ENCODE measurements around the gene SH2D3C. TPM values are rescaled to one million over a fixed set of nuclear protein-coding genes. Genes with fewer than 3 reads are reported as not detected.
A peak's percentile ranks its signal among the peaks of the same experiment; 100 is the strongest.

Gene SH2D3C
- total RNA-seq, 4 donors from 2014 or later, result 0.38 to 4.8 (median 2.8) TPM

DNA sequence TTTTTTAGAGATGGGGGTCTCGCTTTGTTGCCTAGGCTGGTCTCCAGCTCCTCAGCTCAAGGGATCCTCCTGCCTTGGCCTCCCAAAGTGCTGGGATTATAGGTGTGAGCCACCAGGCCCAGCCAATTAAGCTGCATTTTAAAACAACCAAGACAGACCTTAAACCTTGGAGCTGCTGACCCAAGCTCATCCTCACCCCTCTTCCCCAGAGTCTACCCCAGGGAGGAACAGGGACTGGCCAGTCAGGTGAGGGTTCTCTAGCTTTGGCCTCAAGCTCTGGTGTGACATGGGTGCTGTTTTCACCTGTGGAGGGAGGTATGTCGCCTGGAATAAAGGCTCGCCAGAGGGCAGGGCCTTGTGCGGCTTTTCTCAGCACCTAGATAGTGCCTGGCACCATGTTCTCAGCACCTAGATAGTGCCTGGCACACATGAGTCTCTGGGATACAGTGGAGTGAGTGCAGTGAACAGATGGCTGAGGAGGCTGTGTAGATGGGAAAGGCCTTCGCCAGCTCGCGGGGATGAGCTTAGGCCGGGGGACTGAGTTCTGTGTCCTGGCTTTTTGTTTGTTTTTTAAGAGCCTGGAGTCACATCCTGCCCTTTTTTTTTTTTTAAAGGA is 14.7 kb upstream of the SH2D3C start:
- TF ChIP-seq, protein P1, sequence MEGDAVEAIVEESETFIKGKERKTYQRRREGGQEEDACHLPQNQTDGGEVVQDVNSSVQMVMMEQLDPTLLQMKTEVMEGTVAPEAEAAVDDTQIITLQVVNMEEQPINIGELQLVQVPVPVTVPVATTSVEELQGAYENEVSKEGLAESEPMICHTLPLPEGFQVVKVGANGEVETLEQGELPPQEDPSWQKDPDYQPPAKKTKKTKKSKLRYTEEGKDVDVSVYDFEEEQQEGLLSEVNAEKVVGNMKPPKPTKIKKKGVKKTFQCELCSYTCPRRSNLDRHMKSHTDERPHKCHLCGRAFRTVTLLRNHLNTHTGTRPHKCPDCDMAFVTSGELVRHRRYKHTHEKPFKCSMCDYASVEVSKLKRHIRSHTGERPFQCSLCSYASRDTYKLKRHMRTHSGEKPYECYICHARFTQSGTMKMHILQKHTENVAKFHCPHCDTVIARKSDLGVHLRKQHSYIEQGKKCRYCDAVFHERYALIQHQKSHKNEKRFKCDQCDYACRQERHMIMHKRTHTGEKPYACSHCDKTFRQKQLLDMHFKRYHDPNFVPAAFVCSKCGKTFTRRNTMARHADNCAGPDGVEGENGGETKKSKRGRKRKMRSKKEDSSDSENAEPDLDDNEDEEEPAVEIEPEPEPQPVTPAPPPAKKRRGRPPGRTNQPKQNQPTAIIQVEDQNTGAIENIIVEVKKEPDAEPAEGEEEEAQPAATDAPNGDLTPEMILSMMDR (IDR thresholded peaks at IDR 0.05), result no peak
- TF ChIP-seq POLR2A (IDR thresholded peaks at IDR 0.05), result no peak
- 73 to 83% methylated on average over 7 of the region's 8 CpGs for WGBS, 2 donors
- H3K36me3 ChIP-seq, result peaks cover 28 to 54% (median 37%) of the 10 kb centered on the region in 3 donors
- H3K4me1 ChIP-seq, result peaks cover 14 to 80% (median 15%) of the 10 kb centered on the region in 3 donors
- no peaks in the 10 kb centered on the region for H3K9me3 ChIP-seq
- intact Hi-C loops (cut with DNase I), result no loop called here
- DNase-seq, result no peak
- H3K27ac ChIP-seq, result peak overlapping the region in 3 of 4 donors; percentile 52 to 67 (median 65)
- H3K4me3 ChIP-seq, result no peak overlapping the region
- H3K27me3 ChIP-seq, result no peaks in the 10 kb centered on the region

- H3K27ac ChIP-seq, result peak overlapping the region in 2 of 4 donors; percentile 39 to 67
- H3K9me3 ChIP-seq, result no peaks in the 10 kb centered on the region
- H3K4me3 ChIP-seq, result no peak overlapping the region
- H3K27me3 ChIP-seq, result no peaks in the 10 kb centered on the region
- TF ChIP-seq, protein P1 (IDR thresholded peaks at IDR 0.05), result no peak
- intact Hi-C loops (cut with DNase I), result no loop called here
- peaks cover 35 to 61% (median 44%) of the 10 kb centered on the region in 3 donors for H3K36me3 ChIP-seq
- peaks cover 15 to 85% (median 20%) of the 10 kb centered on the region in 3 donors for H3K4me1 ChIP-seq
- 74 to 76% methylated on average over 7 of the region's 7 CpGs for WGBS, 2 donors
- no peak for DNase-seq
These were observed 14.1 kb upstream of the SH2D3C start for GRCh38 chr9:127792417-127793031.

DNA sequence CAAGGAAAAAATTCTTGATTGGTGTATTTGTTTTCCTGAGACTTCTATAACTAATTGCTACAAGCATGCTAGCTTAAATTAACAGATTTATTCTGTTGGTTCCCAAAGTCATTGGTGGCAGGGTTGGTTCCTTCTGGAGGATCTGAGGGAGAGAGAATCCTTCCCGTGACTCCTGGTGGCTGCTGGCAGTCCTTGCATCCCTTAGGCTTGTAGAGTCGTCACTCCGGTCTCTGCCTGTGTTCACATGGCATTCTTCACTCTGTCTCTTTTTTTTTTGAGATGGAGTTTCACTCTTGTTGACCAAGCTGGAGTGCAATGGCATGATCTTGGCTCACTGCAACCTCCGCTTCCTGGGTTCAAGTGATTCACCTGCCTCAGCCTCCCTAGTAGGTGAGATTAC is 12.6 kb upstream of the SH2D3C start:
- TF ChIP-seq, protein P1 (IDR thresholded peaks at IDR 0.05), result no peak
- TF ChIP-seq POLR2A (IDR thresholded peaks at IDR 0.05), result no peak
- H3K27me3 ChIP-seq, result no peaks in the 10 kb centered on the region
- H3K4me1 ChIP-seq, result peaks cover 8 to 83% (median 22%) of the 10 kb centered on the region in 3 donors
- intact Hi-C loops (cut with DNase I), result no loop called here
- no peak for DNase-seq
- H3K9me3 ChIP-seq, result no peaks in the 10 kb centered on the region
- H3K36me3 ChIP-seq, result peaks cover 40 to 69% (median 47%) of the 10 kb centered on the region in 3 donors
- H3K4me3 ChIP-seq, result no peak overlapping the region
- 67 to 79% methylated on average over 3 to 4 of the region's 4 CpGs for WGBS, 2 donors
- H3K27ac ChIP-seq, result peak overlapping the region in 1 of 4 donors; percentile 50

DNA sequence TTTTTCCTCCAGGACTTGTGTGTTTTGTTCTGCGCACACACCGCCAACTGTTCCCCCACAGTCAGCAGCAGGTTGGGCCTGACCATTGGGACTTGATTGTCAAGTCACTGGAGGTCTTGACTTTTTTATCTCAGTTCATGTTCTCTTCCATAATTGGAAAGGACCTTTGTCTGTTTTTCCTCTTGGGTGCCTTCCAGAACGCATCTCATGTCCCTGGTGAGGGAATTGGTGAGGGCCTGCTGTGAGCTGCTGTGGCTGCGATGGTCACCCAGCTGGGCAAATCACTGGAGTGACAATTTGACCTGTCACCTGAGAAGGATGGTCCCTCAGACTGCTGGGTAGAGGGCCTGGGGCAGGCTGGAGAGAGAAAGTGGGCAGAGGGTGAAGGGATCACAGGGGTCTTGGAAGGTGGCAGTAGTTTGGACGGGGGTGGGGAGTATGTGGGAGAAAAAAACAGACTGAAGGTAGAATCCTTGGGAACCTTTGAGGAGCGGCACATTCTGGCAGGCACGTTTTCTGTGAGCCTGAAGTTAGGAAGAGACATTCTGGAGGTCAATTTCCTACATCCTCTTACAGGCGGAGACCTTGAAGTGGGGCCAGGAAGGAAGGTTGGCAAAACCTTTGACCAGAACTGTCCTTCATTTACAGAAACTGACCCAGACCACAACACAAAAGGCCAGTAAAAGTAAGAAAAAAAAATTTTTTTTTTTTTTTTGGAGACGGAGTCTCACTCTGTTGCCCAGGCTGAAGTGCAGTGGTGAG is 11.8 kb upstream of the SH2D3C start:
- TF ChIP-seq POLR2A (IDR thresholded peaks at IDR 0.05), result no peak
- TF ChIP-seq, protein P1 (IDR thresholded peaks at IDR 0.05), result no peak
- intact Hi-C loops (cut with DNase I), result no loop called here
- peaks cover 40 to 69% (median 47%) of the 10 kb centered on the region in 3 donors for H3K36me3 ChIP-seq

More for the DNA sequence above, 11.8 kb upstream of the SH2D3C start:
- Histone ChIP-seq H3K4me1 (peaks cover 7 to 76% (median 19%) of the 10 kb centered on the region in 3 donors), H3K9me3 (no peaks in the 10 kb centered on the region), H3K27ac (peak overlapping the region in 2 of 4 donors; percentile 34 to 50), H3K4me3 (no peak overlapping the region), H3K27me3 (no peaks in the 10 kb centered on the region)
- WGBS, 2 donors, result 74 to 78% methylated on average over 7 to 9 of the region's 9 CpGs
- no peak for DNase-seq
